Erythroblast (primary cell): ENCODE data around the gene FEM1A.
"Not testable (repeated sequence)": the region's sequence is repeated elsewhere in the genome, so short reads cannot be mapped to it uniquely, and the experiment has no call there.

Source experiments
- DNase-seq, 2 experiments: peaks; one replicate each; lab custom pipeline; 2025; lab: John Stamatoyannopoulos, UW
- GATA1 ChIP-seq: IDR thresholded peaks from 2 replicates; pipeline ENCODE4 v1.6.1; 2011; ENCODE audit warnings: low read depth, mild to moderate bottlenecking, control low read depth, low read length, moderate library complexity
- POLR2A ChIP-seq: IDR thresholded peaks from 2 replicates; pipeline ENCODE4 v1.6.1; 2011; ENCODE audit warnings: mild to moderate bottlenecking, low read length

FEM1A gene

DNA sequence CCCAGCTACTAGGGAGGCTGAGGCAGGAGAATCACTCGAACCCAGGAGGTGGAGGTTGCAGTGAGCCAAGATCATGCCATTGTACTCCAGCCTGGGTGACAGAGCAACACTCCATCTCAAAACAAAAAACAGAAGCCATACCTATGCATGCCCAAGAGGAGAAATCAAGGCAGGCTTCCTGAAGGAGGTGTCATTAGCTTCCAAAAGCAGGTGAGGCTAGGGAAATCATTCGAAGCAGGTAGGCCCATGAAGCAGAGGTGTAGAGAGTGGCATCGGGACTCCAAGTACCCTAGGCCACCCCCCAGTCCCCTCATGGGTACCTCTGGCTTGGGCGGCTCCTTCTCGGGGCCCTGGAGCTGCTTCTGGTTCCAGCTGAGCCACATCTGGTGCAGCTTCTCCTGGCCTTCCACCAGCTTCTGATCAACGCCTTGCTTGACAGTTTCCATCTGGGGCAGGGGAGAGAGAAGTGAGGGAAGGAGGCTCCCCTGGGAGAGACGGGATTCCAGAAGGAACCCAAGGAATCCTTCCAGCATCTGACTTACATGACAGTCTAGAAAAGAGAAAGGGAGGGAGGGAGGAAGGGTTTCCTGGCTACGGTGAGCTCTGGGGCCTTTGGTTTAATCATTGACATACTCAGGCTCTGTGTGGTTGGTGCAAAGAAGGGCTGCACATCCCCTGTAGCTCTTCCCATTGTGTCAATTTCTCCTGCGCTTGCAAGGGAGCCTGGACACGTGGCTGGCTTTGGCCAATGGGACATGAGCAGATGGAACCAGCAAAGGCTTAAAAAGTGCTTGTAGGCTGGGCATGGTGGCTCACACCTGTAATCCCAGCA is 53.0 kb downstream of the FEM1A start:
- TF ChIP-seq POLR2A: no peak
- TF ChIP-seq GATA1: no peak
- DNase-seq: no peak

DNA sequence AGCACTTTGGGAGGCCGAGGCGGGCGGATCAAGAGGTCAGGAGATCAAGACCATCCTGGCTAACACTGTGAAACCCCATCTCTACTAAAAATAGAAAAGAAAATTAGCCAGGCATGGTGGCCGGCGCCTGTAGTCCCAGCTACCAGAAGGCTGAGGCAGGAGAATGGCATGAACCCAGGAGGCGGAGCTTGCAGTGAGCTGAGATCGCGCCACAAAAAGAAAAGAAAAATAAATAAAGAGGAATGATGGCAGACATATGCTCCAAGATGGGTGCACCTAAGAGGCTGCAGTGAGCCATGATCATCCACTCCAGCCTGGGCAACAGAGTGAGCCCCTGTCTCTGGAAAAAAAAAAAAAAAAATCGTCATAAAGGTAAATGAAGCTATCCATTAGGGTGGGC is 54.4 kb downstream of the FEM1A start:
- DNase-seq: not testable (repeated sequence)

DNA sequence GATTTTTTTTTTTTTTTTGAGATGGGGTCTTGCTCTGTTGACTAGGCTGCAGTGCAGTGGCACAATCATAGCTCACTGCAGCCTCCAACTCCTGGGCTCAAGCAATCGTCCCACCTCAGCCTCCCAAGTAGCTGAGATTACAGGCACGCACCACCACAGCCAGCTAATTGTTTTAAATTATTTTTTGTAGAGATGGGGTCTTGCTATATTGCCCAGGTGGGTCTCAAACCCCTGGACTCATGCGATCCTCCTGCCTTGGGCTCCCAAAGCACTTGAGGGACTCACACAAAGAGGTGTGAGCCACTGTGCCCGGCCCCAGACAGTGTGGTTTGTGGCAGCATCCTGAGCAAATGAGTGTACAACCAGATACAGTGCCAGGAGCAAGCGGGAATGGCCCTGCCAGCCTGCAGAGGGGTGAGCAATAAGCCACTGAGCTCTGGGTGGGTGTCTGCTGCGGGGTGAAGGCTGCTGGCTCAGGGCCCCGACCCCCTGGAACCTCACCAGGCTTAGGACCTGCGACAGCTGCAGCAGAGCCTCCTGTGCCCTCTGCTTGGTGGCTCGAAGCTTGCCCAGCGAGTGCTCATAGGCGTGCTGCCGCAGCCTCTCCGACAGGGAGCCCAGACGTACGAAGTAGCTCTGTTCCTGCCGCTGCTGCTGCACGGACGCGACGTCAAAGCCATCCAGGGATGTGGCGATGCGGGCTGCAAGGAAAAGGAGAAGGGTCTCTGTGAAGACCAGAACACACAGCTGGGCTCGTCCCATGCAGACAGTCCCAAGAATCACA is 55.8 kb downstream of the FEM1A start:
- DNase-seq: no peak
- TF ChIP-seq POLR2A (no peak), GATA1 (no peak)

DNA sequence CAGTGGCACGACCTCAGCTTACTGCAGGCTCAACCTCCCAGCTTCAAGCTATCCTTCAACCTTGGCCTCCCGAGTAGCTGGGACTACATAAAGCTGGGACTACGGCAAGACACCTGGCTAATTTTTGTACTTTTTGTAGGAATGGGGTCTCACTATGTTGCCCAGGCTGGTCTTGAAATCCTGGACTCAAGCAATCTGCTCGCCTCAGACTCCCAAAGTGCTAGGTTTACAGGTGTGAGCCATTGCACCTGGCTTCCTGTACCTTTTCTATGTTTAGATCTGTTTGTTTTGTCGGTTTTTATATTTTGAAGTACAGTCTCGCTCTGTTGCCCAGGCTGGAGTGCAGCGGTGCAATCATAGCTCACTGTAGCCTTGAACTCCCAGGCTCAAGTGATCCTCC is 57.5 kb downstream of the FEM1A start:
- no peak for TF ChIP-seq POLR2A
- no peak for TF ChIP-seq GATA1

More for the DNA sequence above, 57.5 kb downstream of the FEM1A start:
- DNase-seq: no peak
